ENCODE results near the gene WDR64. TPM values are rescaled to one million over a fixed set of nuclear protein-coding genes. Genes with fewer than 3 reads are reported as not detected.

WDR64 gene
- total and polyA plus RNA-seq, 2 of the 13 experiments (the other 11 are each of a cell fraction or from before 2014, with no cell fraction given), result not detected

- TF ChIP-seq CENPX (CRISPR knock-in tag; IDR thresholded peaks at IDR 0.05) (no peak), TAF15 (IDR thresholded peaks at IDR 0.05; ENCODE audit: low read depth, low read length, poor library complexity, severe bottlenecking) (no peak), DNMT1 (CRISPR knock-in tag; IDR thresholded peaks at IDR 0.05) (no peak)
Observed at GRCh38 chr1:241615043-241615974, 36.8 kb upstream of the WDR64 start (continued).

GRCh38 chr1:241617426-241617825 is 34.7 kb upstream of the WDR64 start:
- Histone ChIP-seq H3K4me3 (replicated peaks in 1 of 3; ENCODE audit: insufficient read depth in 1 of 3, low read depth in 2 of 3, low read length in 3 of 3) (no peak overlapping the region), H3K4me1 (ENCODE audit: insufficient read depth, low read length) (peaks cover 22% of the 10 kb centered on the region), H2AFZ (ENCODE audit: low read length) (no peak overlapping the region), H3K9ac (ENCODE audit: insufficient read depth, low read depth, low read length) (no peak overlapping the region), H3K4me2 (ENCODE audit: low read depth, low read length) (no peak overlapping the region), H4K20me1 (ENCODE audit: insufficient read depth, low read length) (no peaks in the 10 kb centered on the region), H3K36me3 (replicated peaks in 1 of 2; ENCODE audit: control insufficient read depth in 1 of 2, insufficient read depth in 2 of 2, low read length in 2 of 2) (no peaks in the 10 kb centered on the region), H3K9me3 (ENCODE audit: low read length) (no peaks in the 10 kb centered on the region), H3K79me2 (ENCODE audit: insufficient read depth, low read length) (no peaks in the 10 kb centered on the region), H3K27me3 (ENCODE audit: control insufficient read depth in 1 of 2, insufficient read depth in 2 of 2, low read length in 2 of 2) (no peaks in the 10 kb centered on the region), H3K27ac (ENCODE audit: extremely low read length, insufficient read depth, low read length) (no peak overlapping the region)
- in situ Hi-C loops (cut with HindIII; ENCODE audit: extremely low pct_ligation_motif_present, low pct_unique_long_range_greater_than_20kb), result no loop called here
- 97% methylated on average over 7 of the region's 7 CpGs for WGBS (ENCODE audit: low lambda C conversion rate)
- intact Hi-C loops (cut with micrococcal nuclease; ENCODE audit: unreplicated experiment), result no loop called here
- CTCF ChIA-PET (ENCODE audit: low intra/inter-chr PET ratio, low total read pairs), result no interaction called here
- no peak for FAIRE-seq
- no peak for ATAC-seq
- BruUV-seq (replicated peaks), result no TSS peak
- POLR2A ChIA-PET, result no interaction called here
- no peak for DNase-seq (ENCODE audit: low spot score)
- TF ChIP-seq ZBTB3 (CRISPR knock-in tag; IDR thresholded peaks at IDR 0.05; ENCODE audit: borderline replicate concordance, low read depth) (no peak), ETS1 (CRISPR knock-in tag; IDR thresholded peaks at IDR 0.05) (no peak), RBM39 (IDR thresholded peaks at IDR 0.05; ENCODE audit: low read depth, low read length, poor library complexity, severe bottlenecking) (no peak), HDAC2 (CRISPR knock-in tag; IDR thresholded peaks at IDR 0.05) (no peak), ZNF780A (CRISPR knock-in tag; IDR thresholded peaks at IDR 0.05) (no peak), ZFP62 (CRISPR knock-in tag; IDR thresholded peaks at IDR 0.05) (no peak), ZNF569 (CRISPR knock-in tag; IDR thresholded peaks at IDR 0.05; ENCODE audit: borderline replicate concordance) (no peak), ATF7-NPFF (CRISPR knock-in tag; IDR thresholded peaks at IDR 0.05; ENCODE audit: low read depth) (no peak), ZNF616 (CRISPR knock-in tag; IDR thresholded peaks at IDR 0.05; ENCODE audit: low read depth) (no peak), MXD3 (CRISPR knock-in tag; IDR thresholded peaks at IDR 0.05) (no peak), CTCF (CRISPR knock-in tag; IDR thresholded peaks at IDR 0.05) (no peak)
